ENCODE data around the gene DCUN1D3.

- no peak for TF ChIP-seq EZH2 (IDR thresholded peaks at IDR 0.05; ENCODE audit: borderline replicate concordance, low read length)
- TF ChIP-seq, protein P1, sequence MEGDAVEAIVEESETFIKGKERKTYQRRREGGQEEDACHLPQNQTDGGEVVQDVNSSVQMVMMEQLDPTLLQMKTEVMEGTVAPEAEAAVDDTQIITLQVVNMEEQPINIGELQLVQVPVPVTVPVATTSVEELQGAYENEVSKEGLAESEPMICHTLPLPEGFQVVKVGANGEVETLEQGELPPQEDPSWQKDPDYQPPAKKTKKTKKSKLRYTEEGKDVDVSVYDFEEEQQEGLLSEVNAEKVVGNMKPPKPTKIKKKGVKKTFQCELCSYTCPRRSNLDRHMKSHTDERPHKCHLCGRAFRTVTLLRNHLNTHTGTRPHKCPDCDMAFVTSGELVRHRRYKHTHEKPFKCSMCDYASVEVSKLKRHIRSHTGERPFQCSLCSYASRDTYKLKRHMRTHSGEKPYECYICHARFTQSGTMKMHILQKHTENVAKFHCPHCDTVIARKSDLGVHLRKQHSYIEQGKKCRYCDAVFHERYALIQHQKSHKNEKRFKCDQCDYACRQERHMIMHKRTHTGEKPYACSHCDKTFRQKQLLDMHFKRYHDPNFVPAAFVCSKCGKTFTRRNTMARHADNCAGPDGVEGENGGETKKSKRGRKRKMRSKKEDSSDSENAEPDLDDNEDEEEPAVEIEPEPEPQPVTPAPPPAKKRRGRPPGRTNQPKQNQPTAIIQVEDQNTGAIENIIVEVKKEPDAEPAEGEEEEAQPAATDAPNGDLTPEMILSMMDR (IDR thresholded peaks at IDR 0.05; ENCODE audit: low read length), result no peak
Observed at GRCh38 chr16:20866145-20866772, 33.9 kb downstream of the DCUN1D3 start.
